Neural progenitor cell (in vitro differentiated cells): ENCODE results near the gene UBL7. TPM values are rescaled to one million over a fixed set of nuclear protein-coding genes. Genes with fewer than 3 reads are reported as not detected.

Source experiments
- DNase-seq: peaks from one replicate; pipeline ENCODE4 v3.0.0-alpha.2; 2016; ENCODE audit warnings: low spot score
- H2AFZ ChIP-seq: fragments of 200-600 bp; sonication (generic); replicated peaks from 2 replicates; pipeline ENCODE4 v1.6.1; 2016; ENCODE audit warnings: antibody characterized with exemption
- H3F3A ChIP-seq: fragments of 200-600 bp; sonication (generic); 2 replicates; pipeline ENCODE4 v1.6.1; 2016; ENCODE audit warnings: antibody characterized with exemption, low read depth
- H3K27ac ChIP-seq: fragments of 200-600 bp; sonication (generic); 2 replicates; pipeline ENCODE4 v1.5.1; 2016; ENCODE audit warnings: mild to moderate bottlenecking
- H3K27me3 ChIP-seq: fragments of 200-600 bp; sonication (generic); 2 replicates; pipeline ENCODE4 v1.6.1; 2016; ENCODE audit warnings: mild to moderate bottlenecking, moderate library complexity
- H3K36me3 ChIP-seq: fragments of 200-600 bp; sonication (generic); 2 replicates; pipeline ENCODE4 v1.5.1; 2016
- H3K4me1 ChIP-seq: fragments of 200-600 bp; sonication (generic); 2 replicates; pipeline ENCODE4 v1.6.1; 2016; ENCODE audit warnings: mixed run types
- H3K4me2 ChIP-seq: fragments of 200-600 bp; sonication (generic); 2 replicates; pipeline ENCODE4 v1.6.1; 2016
- H3K4me3 ChIP-seq: fragments of 200-600 bp; sonication (generic); 2 replicates; pipeline ENCODE4 v1.5.1; 2016
- H3K79me2 ChIP-seq: fragments of 200-600 bp; sonication (generic); 2 replicates; pipeline ENCODE4 v1.6.1; 2016; ENCODE audit warnings: low read depth
- H3K9ac ChIP-seq: fragments of 200-600 bp; sonication (generic); 2 replicates; pipeline ENCODE4 v1.6.1; 2016
- H3K9me3 ChIP-seq: fragments of 200-600 bp; sonication (generic); 2 replicates; pipeline ENCODE4 v1.5.1; 2016; ENCODE audit warnings: low read depth
- H4K20me1 ChIP-seq: fragments of 200-600 bp; sonication (generic); 2 replicates; pipeline ENCODE4 v1.6.1; 2016; ENCODE audit warnings: low read depth
- H3K27ac Mint-ChIP-seq: 3 replicates; pipeline ENCODE4 v1.8.0; 2021; ENCODE audit warnings: mixed read lengths
- H3K27me3 Mint-ChIP-seq: 2 replicates; pipeline ENCODE4 v1.8.0; 2022; ENCODE audit warnings: low read depth, mild to moderate bottlenecking, inconsistent platforms, moderate library complexity, mixed read lengths; ENCODE audit not compliant: insufficient read depth
- H3K36me3 Mint-ChIP-seq: 3 replicates; pipeline ENCODE4 v1.8.0; 2021; ENCODE audit warnings: mixed read lengths
- H3K4me1 Mint-ChIP-seq: 3 replicates; pipeline ENCODE4 v1.8.0; 2021; ENCODE audit warnings: mixed read lengths
- H3K4me3 Mint-ChIP-seq: 3 replicates; pipeline ENCODE4 v1.8.0; 2021; ENCODE audit warnings: mild to moderate bottlenecking, moderate library complexity, mixed read lengths
- H3K9me3 Mint-ChIP-seq: 3 replicates; pipeline ENCODE4 v1.8.0; 2020; ENCODE audit warnings: mixed read lengths
- EZH2 ChIP-seq: fragments of 200-600 bp; sonication (generic); IDR thresholded peaks from 2 replicates; pipeline ENCODE4 v1.6.1; 2017; ENCODE audit warnings: antibody characterized with exemption, mild to moderate bottlenecking, moderate library complexity
- EZH2phosphoT487 ChIP-seq: fragments of 200-600 bp; sonication (generic); IDR thresholded peaks from 2 replicates; pipeline ENCODE4 v1.6.1; 2017; ENCODE audit warnings: antibody characterized with exemption
- total RNA-seq: library from RNA; depleted of rRNA; stranded (reverse); fragments of >200 nt; gene quantifications from 2 replicates; pipeline ENCODE4 v1.2.3, GENCODE V29; 2015; ENCODE audit warnings: low replicate concordance
- TF ChIP-seq, protein P1 (sequence below): fragments of 200-600 bp; sonication (generic); IDR thresholded peaks from 2 replicates; pipeline ENCODE4 v1.5.1; 2017; ENCODE audit warnings: antibody characterized with exemption, mild to moderate bottlenecking

The UBL7 gene
- total RNA-seq, 1 donor from 2014 or later = 60.4 TPM

DNA sequence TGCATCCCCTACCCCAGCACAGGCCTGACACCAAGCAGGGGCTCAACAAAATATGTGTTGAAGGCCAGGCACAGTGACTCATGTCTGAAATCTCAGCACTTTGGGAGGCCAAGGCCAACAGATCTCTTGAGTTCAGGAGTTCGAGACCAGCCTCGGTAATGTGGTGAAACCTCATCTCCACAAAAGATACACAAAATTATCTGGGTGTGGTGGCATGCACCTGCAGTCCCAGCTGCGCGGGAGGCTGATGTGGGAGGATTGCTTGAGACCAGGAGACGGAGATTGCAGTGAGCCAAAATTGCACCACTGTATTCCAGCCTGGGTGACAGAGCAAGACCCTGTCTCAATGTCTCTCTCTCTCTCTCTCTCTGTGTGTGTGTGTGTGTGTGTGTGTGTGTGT is 62.8 kb downstream of the UBL7 start:
- no peak overlapping the region for H3K4me3 ChIP-seq
- Mint-ChIP-seq H3K9me3 (no peaks in the 10 kb centered on the region), H3K4me1 (peaks cover 10% of the 10 kb centered on the region), H3K36me3 (no peaks in the 10 kb centered on the region), H3K4me3 (peak overlapping the region; percentile 12), H3K27ac (no peak overlapping the region), H3K27me3 (peaks cover 19% of the 10 kb centered on the region)
- no peak overlapping the region for H2AFZ ChIP-seq
- TF ChIP-seq EZH2phosphoT487 = no peak
- TF ChIP-seq EZH2 = no peak
- TF ChIP-seq, protein P1, sequence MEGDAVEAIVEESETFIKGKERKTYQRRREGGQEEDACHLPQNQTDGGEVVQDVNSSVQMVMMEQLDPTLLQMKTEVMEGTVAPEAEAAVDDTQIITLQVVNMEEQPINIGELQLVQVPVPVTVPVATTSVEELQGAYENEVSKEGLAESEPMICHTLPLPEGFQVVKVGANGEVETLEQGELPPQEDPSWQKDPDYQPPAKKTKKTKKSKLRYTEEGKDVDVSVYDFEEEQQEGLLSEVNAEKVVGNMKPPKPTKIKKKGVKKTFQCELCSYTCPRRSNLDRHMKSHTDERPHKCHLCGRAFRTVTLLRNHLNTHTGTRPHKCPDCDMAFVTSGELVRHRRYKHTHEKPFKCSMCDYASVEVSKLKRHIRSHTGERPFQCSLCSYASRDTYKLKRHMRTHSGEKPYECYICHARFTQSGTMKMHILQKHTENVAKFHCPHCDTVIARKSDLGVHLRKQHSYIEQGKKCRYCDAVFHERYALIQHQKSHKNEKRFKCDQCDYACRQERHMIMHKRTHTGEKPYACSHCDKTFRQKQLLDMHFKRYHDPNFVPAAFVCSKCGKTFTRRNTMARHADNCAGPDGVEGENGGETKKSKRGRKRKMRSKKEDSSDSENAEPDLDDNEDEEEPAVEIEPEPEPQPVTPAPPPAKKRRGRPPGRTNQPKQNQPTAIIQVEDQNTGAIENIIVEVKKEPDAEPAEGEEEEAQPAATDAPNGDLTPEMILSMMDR = no peak
- H3K4me1 ChIP-seq = no peaks in the 10 kb centered on the region
- H3K9ac ChIP-seq = no peak overlapping the region
- H3K9me3 ChIP-seq = no peaks in the 10 kb centered on the region
- no peaks in the 10 kb centered on the region for H3K36me3 ChIP-seq
- H3F3A ChIP-seq = no peaks in the 10 kb centered on the region
- no peak overlapping the region for H3K27ac ChIP-seq
- no peak overlapping the region for H3K4me2 ChIP-seq
- no peak for DNase-seq
- H4K20me1 ChIP-seq = no peaks in the 10 kb centered on the region
- H3K79me2 ChIP-seq = no peaks in the 10 kb centered on the region
- H3K27me3 ChIP-seq = no peaks in the 10 kb centered on the region

DNA sequence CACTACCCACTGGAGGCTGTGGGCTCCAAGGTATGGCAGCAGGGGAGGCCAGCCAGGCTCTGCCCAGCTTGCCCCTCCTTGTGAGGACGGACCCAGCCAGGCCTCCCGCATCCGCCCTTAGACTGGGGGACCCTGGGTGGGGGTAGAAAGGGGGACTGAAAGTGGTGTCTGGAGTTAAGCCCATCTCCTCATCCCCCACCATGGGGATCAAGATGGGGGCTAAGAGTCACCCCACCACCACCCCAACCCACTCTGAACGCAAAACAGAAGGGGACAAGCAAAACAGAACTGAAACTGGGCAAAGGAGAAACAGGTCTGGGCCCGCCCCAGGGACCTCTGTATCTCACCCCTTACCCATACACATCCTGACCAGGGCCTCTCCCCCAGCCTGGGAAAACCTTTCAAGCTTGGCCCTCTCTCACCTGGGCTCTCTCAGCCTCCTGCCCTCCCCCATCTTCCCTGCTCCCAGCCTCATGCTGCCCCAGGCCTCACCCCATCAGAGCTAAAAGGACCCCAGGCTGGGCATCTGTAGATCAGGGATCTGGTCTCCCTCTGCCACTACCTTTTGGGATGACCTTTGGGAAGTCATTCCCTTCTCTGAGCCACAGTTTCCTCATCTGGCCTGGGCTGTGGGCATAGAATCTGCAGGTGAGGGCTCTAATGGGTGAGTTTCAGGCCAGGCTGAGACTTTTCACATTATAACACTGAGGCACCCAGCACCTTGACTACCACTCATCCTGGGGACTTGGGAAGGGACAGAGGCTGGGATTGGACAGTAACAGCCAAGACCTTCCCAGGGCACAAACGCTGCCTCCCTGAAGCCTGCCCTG is 63.5 kb downstream of the UBL7 start:
- no peaks in the 10 kb centered on the region for H3K27me3 ChIP-seq
- Mint-ChIP-seq H3K36me3 (no peaks in the 10 kb centered on the region), H3K27me3 (peaks cover 19% of the 10 kb centered on the region), H3K9me3 (no peaks in the 10 kb centered on the region), H3K4me3 (no peak overlapping the region), H3K27ac (peak overlapping the region; percentile 29), H3K4me1 (peaks cover 15% of the 10 kb centered on the region)
- H3K9me3 ChIP-seq = no peaks in the 10 kb centered on the region
- H3K4me2 ChIP-seq = no peak overlapping the region
- H2AFZ ChIP-seq = no peak overlapping the region
- no peak overlapping the region for H3K27ac ChIP-seq
- no peaks in the 10 kb centered on the region for H3K4me1 ChIP-seq
- DNase-seq = no peak
- H3K36me3 ChIP-seq = no peaks in the 10 kb centered on the region
- no peak overlapping the region for H3K4me3 ChIP-seq
- TF ChIP-seq EZH2 = no peak
- TF ChIP-seq, protein P1 = no peak
- TF ChIP-seq EZH2phosphoT487 = no peak
- H4K20me1 ChIP-seq = no peaks in the 10 kb centered on the region
- H3K9ac ChIP-seq = no peak overlapping the region
- no peaks in the 10 kb centered on the region for H3F3A ChIP-seq
- H3K79me2 ChIP-seq = no peaks in the 10 kb centered on the region

GRCh38 chr15:74396445-74397238 is 64.3 kb downstream of the UBL7 start:
- Histone ChIP-seq H4K20me1 (no peaks in the 10 kb centered on the region), H3K36me3 (no peaks in the 10 kb centered on the region), H3K4me1 (no peaks in the 10 kb centered on the region), H3K79me2 (no peaks in the 10 kb centered on the region), H3K27me3 (no peaks in the 10 kb centered on the region), H3K4me3 (no peak overlapping the region), H3K9me3 (no peaks in the 10 kb centered on the region), H3F3A (no peaks in the 10 kb centered on the region), H2AFZ (no peak overlapping the region), H3K9ac (no peak overlapping the region), H3K27ac (no peak overlapping the region), H3K4me2 (no peak overlapping the region)
- Mint-ChIP-seq H3K4me3 (no peak overlapping the region), H3K4me1 (peaks cover 17% of the 10 kb centered on the region), H3K9me3 (no peaks in the 10 kb centered on the region), H3K36me3 (no peaks in the 10 kb centered on the region), H3K27me3 (peaks cover 16% of the 10 kb centered on the region), H3K27ac (no peak overlapping the region)
- no peak for DNase-seq
- TF ChIP-seq EZH2 (no peak), EZH2phosphoT487 (no peak)
- TF ChIP-seq, protein P1 = no peak
